ENCODE measurements around the gene CDCP1.

The CDCP1 gene

GRCh38 chr3:45034612-45035252 is 111.4 kb downstream of the CDCP1 start:
- TF ChIP-seq ZFX (IDR thresholded peaks at IDR 0.05) (no peak), CTCF (conservative IDR thresholded peaks at IDR 0.05) (no peak)
- H3K27ac ChIP-seq, result no peak overlapping the region

GRCh38 chr3:45033791-45034190 is 112.4 kb downstream of the CDCP1 start:
- TF ChIP-seq ZFX (IDR thresholded peaks at IDR 0.05), result no peak
- no peak for TF ChIP-seq CTCF (conservative IDR thresholded peaks at IDR 0.05)
- no peak overlapping the region for H3K27ac ChIP-seq
